BLaER1 treated with 17β-estradiol and CSF1 and Interleukin-3, amounts not matched to agents 10 nM and 100 nM (cell line): ENCODE results near the gene KATNB1.

Experiments
- H3K27ac ChIP-seq, 11 experiments: shearing (Covaris generic); formaldehyde crosslinking; 2 replicates each; pipeline ENCODE4 v1.8.1; 2022
- H3K27me3 ChIP-seq, 11 experiments: shearing (Covaris generic); formaldehyde crosslinking; 2 replicates each; pipeline ENCODE4 v1.8.1; 2022
- H3K36me3 ChIP-seq, 11 experiments: shearing (Covaris generic); formaldehyde crosslinking; 2 replicates each; pipeline ENCODE4 v1.8.1; 2022
- H3K4me1 ChIP-seq, 10 experiments: shearing (Covaris generic); formaldehyde crosslinking; 2 replicates each; pipeline ENCODE4 v1.8.1; 2022
- H3K4me2 ChIP-seq, 11 experiments: shearing (Covaris generic); formaldehyde crosslinking; 2 replicates each; pipeline ENCODE4 v1.8.1; 2022
- H3K4me3 ChIP-seq, 10 experiments: shearing (Covaris generic); formaldehyde crosslinking; 2 replicates each; pipeline ENCODE4 v1.8.1; 2022
- H3K9ac ChIP-seq, 11 experiments: shearing (Covaris generic); formaldehyde crosslinking; 2 replicates each; pipeline ENCODE4 v1.8.1; 2022
- H3K9me3 ChIP-seq, 11 experiments: shearing (Covaris generic); formaldehyde crosslinking; replicated peaks in 1 of 11; 2 replicates each; pipeline ENCODE4 v1.8.1; 2022
- H4K20me1 ChIP-seq, 11 experiments: shearing (Covaris generic); formaldehyde crosslinking; 2 replicates each; pipeline ENCODE4 v1.8.1; 2022
- Cebpa-rat ChIP-seq, 11 experiments: shearing (Covaris generic); IDR thresholded peaks; 2 replicates each; pipeline ENCODE4 v1.8.1; 2022

KATNB1 gene

GRCh38 chr16:57761957-57762356 is 26.4 kb downstream of the KATNB1 start:
- Histone ChIP-seq H3K27ac (no peak overlapping the region), H3K36me3 (peaks cover 9 to 89% (median 40%) of the 10 kb centered on the region in 11 experiments; a peak in 20 of 22 replicates), H4K20me1 (peaks cover 0 to 58% (median 1%) of the 10 kb centered on the region in 11 experiments; a peak in 9 of 22 replicates), H3K27me3 (no peaks in the 10 kb centered on the region), H3K9me3 (0 out of 22 replicates have a peak, but pooled peaks cover 0 to 3% (median 0%) of the 10 kb centered on the region in 11 experiments), H3K4me3 (no peak overlapping the region), H3K4me2 (no peak overlapping the region), H3K4me1 (peaks cover 0 to 45% (median 17%) of the 10 kb centered on the region in 10 experiments; a peak in 16 of 20 replicates), H3K9ac (no peak overlapping the region)
- no peak for TF ChIP-seq Cebpa-rat (IDR thresholded peaks at IDR 0.05)

- H3K9ac ChIP-seq: no peak overlapping the region
- H3K36me3 ChIP-seq: peaks cover 7 to 93% (median 35%) of the 10 kb centered on the region in 11 experiments; a peak in 20 of 22 replicates
- 0 out of 22 replicates have a peak, but pooled peaks cover 0 to 3% (median 0%) of the 10 kb centered on the region in 11 experiments for H3K9me3 ChIP-seq
- H3K27me3 ChIP-seq: no peaks in the 10 kb centered on the region
- H3K4me1 ChIP-seq: peaks cover 0 to 40% (median 16%) of the 10 kb centered on the region in 10 experiments; a peak in 15 of 20 replicates
- no peak overlapping the region; a peak in 2 of 22 replicates for H3K27ac ChIP-seq
- H3K4me3 ChIP-seq: no peak overlapping the region
- no peak overlapping the region for H3K4me2 ChIP-seq
- no peak for TF ChIP-seq Cebpa-rat (IDR thresholded peaks at IDR 0.05)
- H4K20me1 ChIP-seq: peaks cover 0 to 53% (median 0%) of the 10 kb centered on the region in 11 experiments; a peak in 7 of 22 replicates
Measured at GRCh38 chr16:57762365-57763040, 26.9 kb downstream of the KATNB1 start.

- Histone ChIP-seq H3K4me1 (peaks cover 0 to 31% (median 13%) of the 10 kb centered on the region in 10 experiments; a peak in 15 of 20 replicates), H3K36me3 (peaks cover 4 to 94% (median 26%) of the 10 kb centered on the region in 11 experiments; a peak in 20 of 22 replicates), H4K20me1 (peaks cover 0 to 44% (median 0%) of the 10 kb centered on the region in 11 experiments; a peak in 6 of 22 replicates), H3K4me2 (peak overlapping the region in 4 of 11 experiments; percentile 3 to 15 (median 10); a peak in 4 of 22 replicates), H3K4me3 (no peak overlapping the region), H3K27ac (peak overlapping the region in 4 of 11 experiments; percentile 1 to 33 (median 20); a peak in 6 of 22 replicates), H3K9ac (peak overlapping the region in 1 of 11 experiments; percentile 29; a peak in 1 of 22 replicates), H3K9me3 (0 out of 22 replicates have a peak, but pooled peaks cover 0 to 3% (median 0%) of the 10 kb centered on the region in 11 experiments), H3K27me3 (no peaks in the 10 kb centered on the region)
- TF ChIP-seq Cebpa-rat (IDR thresholded peaks at IDR 0.05): no peak
Measured at GRCh38 chr16:57763285-57764005, 27.9 kb downstream of the KATNB1 start.

- H3K4me2 ChIP-seq: peak overlapping the region in 2 of 11 experiments; percentile 5 to 14; a peak in 4 of 22 replicates
- no peaks in the 10 kb centered on the region for H3K27me3 ChIP-seq
- peak overlapping the region in 4 of 11 experiments; percentile 1 to 33 (median 20); a peak in 5 of 22 replicates for H3K27ac ChIP-seq
- peaks cover 0 to 26% (median 13%) of the 10 kb centered on the region in 10 experiments; a peak in 15 of 20 replicates for H3K4me1 ChIP-seq
- no peak for TF ChIP-seq Cebpa-rat (IDR thresholded peaks at IDR 0.05)
- peak overlapping the region in 1 of 11 experiments; percentile 29; a peak in 1 of 22 replicates for H3K9ac ChIP-seq
- peaks cover 0 to 39% (median 0%) of the 10 kb centered on the region in 11 experiments; a peak in 6 of 22 replicates for H4K20me1 ChIP-seq
- no peak overlapping the region for H3K4me3 ChIP-seq
- 0 out of 22 replicates have a peak, but pooled peaks cover 0 to 3% (median 0%) of the 10 kb centered on the region in 11 experiments for H3K9me3 ChIP-seq
- peaks cover 4 to 94% (median 23%) of the 10 kb centered on the region in 11 experiments; a peak in 19 of 22 replicates for H3K36me3 ChIP-seq
Measured at GRCh38 chr16:57764006-57764340, 28.4 kb downstream of the KATNB1 start.

GRCh38 chr16:57764341-57765159 is 29.0 kb downstream of the KATNB1 start:
- no peak for TF ChIP-seq Cebpa-rat (IDR thresholded peaks at IDR 0.05)
- Histone ChIP-seq H3K27me3 (no peaks in the 10 kb centered on the region), H3K4me3 (no peak overlapping the region), H3K27ac (peak overlapping the region in 4 of 11 experiments; percentile 19 to 63 (median 61); a peak in 7 of 22 replicates), H3K4me1 (peaks cover 0 to 20% (median 13%) of the 10 kb centered on the region in 10 experiments; a peak in 15 of 20 replicates), H3K9ac (peak overlapping the region in 2 of 11 experiments; percentile 13 to 29; a peak in 2 of 22 replicates), H3K36me3 (peaks cover 3 to 94% (median 20%) of the 10 kb centered on the region in 11 experiments; a peak in 21 of 22 replicates), H4K20me1 (peaks cover 0 to 33% (median 0%) of the 10 kb centered on the region in 11 experiments; a peak in 5 of 22 replicates), H3K9me3 (0 out of 22 replicates have a peak, but pooled peaks cover 0 to 3% (median 0%) of the 10 kb centered on the region in 11 experiments), H3K4me2 (peak overlapping the region in 5 of 11 experiments; percentile 41 to 59 (median 52); a peak in 8 of 22 replicates)

GRCh38 chr16:57765160-57765728 is 29.7 kb downstream of the KATNB1 start:
- Histone ChIP-seq H3K9me3 (0 out of 22 replicates have a peak, but pooled peaks cover 0 to 3% (median 0%) of the 10 kb centered on the region in 11 experiments), H3K27me3 (no peaks in the 10 kb centered on the region), H3K27ac (no peak overlapping the region), H3K4me2 (no peak overlapping the region; a peak in 1 of 22 replicates), H3K4me1 (peaks cover 0 to 20% (median 13%) of the 10 kb centered on the region in 10 experiments; a peak in 15 of 20 replicates), H4K20me1 (peaks cover 0 to 31% (median 0%) of the 10 kb centered on the region in 11 experiments; a peak in 4 of 22 replicates), H3K9ac (no peak overlapping the region), H3K4me3 (no peak overlapping the region), H3K36me3 (peaks cover 1 to 94% (median 19%) of the 10 kb centered on the region in 11 experiments; a peak in 19 of 22 replicates)
- no peak for TF ChIP-seq Cebpa-rat (IDR thresholded peaks at IDR 0.05)

GRCh38 chr16:57766714-57767348 is 31.3 kb downstream of the KATNB1 start:
- Histone ChIP-seq H3K27ac (no peak overlapping the region), H3K4me1 (peaks cover 0 to 20% (median 13%) of the 10 kb centered on the region in 10 experiments; a peak in 15 of 20 replicates), H4K20me1 (peaks cover 0 to 40% (median 0%) of the 10 kb centered on the region in 11 experiments; a peak in 7 of 22 replicates), H3K9me3 (0 out of 22 replicates have a peak, but pooled peaks cover 0 to 3% (median 0%) of the 10 kb centered on the region in 11 experiments), H3K4me3 (no peak overlapping the region), H3K36me3 (peaks cover 0 to 94% (median 23%) of the 10 kb centered on the region in 11 experiments; a peak in 17 of 22 replicates), H3K4me2 (no peak overlapping the region), H3K27me3 (no peaks in the 10 kb centered on the region), H3K9ac (no peak overlapping the region)
- TF ChIP-seq Cebpa-rat (IDR thresholded peaks at IDR 0.05): no peak
